SHP77 treated with DMSO at 0.1 percent for 48 hours (cell line): Measurements from ENCODE around the gene COL26A1.
"Not testable (repeated sequence)": the region's sequence is repeated elsewhere in the genome, so short reads cannot be mapped to it uniquely, and the experiment has no call there.

Source experiments
- DNase-seq: peaks from one replicate; lab custom pipeline; 2025; lab: John Stamatoyannopoulos, UW

COL26A1 gene

GRCh38 chr7:101402835-101403234 lies 40.2 kb downstream of the COL26A1 start:
- no peak for DNase-seq

DNA sequence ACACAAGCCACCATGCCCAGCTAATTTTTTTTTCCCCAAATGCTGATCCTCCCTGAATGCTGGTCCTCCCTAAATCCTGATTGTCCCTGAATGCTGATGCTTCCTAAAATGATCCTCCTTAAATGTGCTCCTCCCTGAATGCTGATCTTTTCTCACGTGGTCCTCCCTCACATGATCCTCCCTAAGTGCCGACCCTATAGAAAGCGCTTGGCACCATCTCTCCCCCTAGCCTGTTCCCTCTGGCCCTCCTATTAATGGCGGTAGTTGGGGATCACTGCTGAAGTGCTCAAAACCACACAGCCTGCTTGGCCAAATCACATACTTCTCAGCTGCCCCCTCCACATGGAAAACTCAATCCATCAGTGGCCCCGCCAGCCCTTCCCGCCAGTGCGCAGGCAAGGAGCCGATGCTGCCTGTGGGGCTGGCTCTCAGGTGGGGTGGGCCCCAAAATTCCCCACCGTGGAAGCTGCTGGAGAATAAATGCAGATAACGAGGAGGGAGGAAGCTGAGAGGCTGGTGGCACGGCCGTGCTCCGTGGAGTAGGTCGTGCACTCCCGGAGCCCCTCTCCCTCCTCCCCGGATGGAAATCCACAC lies 42.9 kb downstream of the COL26A1 start:
- no peak for DNase-seq

- no peak for DNase-seq
Observed at GRCh38 chr7:101410743-101411507, 48.2 kb downstream of the COL26A1 start.

- no peak for DNase-seq
Observed at GRCh38 chr7:101411508-101411874, 48.8 kb downstream of the COL26A1 start.

DNA sequence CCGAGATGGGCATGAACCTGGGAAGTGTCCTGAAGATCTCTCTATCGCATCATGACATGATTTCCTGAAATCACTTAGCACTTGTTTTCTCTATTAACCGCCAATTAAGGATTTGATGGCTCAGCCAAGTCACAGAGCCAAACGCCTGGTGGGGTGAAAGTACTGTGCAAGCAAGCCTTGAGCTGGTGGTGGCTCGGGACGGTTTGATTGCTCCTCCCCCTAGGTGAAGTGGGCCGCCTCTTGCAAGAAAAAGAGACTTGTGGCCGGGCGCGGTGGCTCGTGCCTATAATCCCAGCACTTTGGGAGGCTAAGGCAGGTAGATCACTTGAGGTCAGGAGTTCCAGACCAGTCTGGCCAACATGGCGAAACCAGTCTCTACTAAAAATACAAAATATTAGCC lies 50.3 kb downstream of the COL26A1 start:
- no peak for DNase-seq

GRCh38 chr7:101418694-101419093 lies 56.0 kb downstream of the COL26A1 start:
- no peak for DNase-seq

- DNase-seq, result no peak
Observed at GRCh38 chr7:101419831-101420230, 57.2 kb downstream of the COL26A1 start.

GRCh38 chr7:101420436-101420835 lies 57.8 kb downstream of the COL26A1 start:
- no peak for DNase-seq

GRCh38 chr7:101422356-101423195 lies 59.9 kb downstream of the COL26A1 start:
- no peak for DNase-seq

DNA sequence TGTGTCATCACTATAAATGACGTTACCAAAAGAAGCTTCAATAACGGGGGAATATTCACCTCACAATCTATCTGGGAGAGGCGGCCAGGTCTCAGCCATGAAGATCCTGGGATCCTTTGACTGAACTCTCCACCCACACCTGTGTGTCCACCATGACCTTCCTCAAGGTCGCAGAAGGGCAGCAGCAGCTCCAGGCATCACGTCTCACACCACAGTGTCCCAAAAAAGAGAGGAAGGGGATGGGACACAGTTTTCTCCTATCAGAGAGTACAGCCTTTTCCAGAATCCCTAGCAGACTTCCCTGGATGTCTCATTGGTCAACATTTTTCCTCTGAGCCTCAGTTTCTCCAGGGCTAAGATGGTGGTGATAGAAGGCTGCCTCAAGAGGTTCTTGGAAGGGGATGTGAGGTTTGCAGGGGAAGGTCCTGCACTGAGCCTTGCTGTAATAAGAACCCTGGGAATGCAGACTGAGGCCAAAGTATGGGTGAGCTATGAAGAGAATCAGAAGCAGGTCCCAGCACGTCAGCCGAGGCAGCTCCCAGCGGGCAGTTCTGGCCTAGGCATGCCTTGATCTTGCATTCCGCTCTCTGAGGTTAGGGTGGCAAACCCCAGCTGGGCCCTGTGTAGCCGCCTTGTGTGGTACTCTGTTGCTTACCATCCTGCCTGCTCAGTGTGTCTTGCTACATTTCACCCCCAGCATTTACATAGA lies 63.8 kb downstream of the COL26A1 start:
- no peak for DNase-seq

DNA sequence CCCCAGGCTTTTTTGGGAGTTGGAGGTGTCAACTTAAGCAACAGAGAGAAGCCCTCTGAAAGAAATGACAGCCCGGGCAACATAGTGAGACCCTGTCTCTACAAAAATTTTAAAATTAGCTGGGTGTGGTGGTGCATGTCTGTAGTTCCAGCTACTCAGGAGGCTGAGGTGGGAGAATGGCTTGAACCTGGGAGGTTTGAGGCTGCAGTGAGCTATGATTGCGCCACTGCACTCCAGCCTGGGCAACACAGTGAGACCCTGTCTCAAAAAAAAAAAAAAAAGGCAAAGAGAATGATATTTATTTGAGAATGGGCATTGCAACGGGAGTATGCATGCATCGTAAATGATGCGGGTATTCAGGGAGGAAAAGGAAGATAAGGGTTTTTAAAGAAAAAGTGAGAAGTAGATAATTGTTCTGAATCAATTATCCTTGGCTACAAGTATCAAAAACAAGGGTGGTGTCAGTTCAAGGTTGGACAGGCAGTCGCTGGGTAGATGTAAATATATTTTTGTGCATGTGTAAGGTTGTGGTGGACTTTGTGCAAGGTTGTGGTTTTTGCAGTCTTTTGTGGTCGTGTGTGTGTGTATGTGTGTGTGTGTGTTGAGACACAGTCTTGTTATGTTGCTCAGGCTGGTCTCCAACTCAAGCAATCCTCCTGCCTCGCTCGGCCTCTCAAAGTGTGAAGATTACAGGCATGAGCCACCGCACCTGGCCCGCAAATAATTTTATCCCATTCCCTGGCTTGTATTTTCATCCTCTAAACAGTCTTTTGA lies 65.6 kb downstream of the COL26A1 start:
- DNase-seq, result no peak

DNA sequence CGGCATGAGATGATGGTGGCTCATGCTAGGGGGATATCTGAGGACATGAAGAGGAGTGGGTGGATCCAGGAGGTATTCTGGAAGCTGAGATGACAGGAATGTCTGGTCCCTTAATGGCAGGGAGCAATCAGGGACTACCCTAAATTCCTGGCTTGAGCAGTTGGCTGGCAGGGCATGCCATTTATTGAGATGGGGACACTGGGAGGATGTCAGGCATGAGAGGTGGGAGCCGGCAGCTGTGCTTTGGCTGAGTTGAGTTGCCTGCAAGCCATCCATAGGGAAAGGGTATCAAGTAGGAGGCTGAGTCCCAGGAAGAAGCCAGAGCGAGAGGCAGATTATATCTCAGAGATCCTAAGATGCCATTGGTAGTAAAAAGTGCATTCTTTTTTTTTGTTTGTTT lies 69.6 kb downstream of the COL26A1 start:
- DNase-seq, result no peak

DNA sequence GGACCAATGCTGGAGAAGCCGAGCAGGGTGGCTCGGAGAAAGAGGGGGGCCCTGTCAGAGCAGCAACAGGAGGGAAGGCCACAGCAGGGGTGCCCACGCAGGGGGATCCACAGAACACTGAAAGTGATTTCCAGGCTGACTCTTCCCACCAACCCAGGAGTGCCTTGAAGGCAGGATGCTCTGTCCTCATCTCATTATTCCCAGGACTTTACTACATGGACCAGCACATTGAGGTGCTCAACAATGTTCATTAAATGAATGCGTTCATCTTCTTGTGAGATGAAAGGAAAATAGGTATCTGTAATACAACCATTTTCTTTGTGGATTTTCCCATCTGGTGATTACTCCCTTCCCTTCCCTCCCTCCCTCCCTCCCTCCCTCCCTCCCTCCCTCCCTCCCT lies 71.0 kb downstream of the COL26A1 start:
- DNase-seq, result no peak

- not testable (repeated sequence) for DNase-seq
Observed at GRCh38 chr7:101434155-101434554, 71.5 kb downstream of the COL26A1 start.

DNA sequence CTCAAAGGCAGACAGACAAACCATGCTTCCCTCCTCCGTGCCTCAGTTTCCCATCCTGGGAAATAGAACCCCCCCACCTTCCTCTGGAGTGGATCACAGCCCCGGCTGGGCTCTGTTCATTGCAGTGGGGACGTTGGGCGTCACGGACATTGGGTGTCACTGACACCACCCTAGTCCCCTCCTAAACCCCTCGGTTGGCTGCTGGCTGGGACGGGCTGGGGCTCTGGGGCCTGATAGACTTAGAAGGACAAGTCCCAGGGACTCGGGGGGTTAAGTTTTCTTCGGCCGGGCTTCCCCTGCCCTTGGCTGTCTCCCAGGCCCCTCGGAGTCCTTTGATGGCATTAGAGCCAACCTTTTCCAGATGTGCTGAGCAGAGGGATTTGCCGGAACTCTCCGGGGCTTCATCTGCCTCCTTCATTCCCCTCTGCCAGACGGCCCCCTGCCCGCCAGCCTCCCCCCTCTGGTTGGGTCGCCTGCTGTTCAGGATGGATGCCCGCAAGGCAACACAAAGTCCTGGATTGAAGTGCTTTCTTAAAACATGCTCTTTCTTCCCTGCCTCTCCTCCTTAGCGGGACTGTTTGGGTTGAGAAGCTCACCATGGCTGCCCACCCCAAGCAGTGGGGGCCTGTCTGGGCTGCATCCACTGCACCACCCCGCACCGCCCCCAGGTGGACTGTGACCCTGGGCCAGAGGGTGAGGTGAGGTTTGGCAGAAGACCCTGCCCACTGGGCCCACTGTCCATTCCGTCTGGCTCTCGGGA lies 73.0 kb downstream of the COL26A1 start:
- no peak for DNase-seq

- DNase-seq, result no peak
Observed at GRCh38 chr7:101436221-101436735, 73.6 kb downstream of the COL26A1 start.

DNA sequence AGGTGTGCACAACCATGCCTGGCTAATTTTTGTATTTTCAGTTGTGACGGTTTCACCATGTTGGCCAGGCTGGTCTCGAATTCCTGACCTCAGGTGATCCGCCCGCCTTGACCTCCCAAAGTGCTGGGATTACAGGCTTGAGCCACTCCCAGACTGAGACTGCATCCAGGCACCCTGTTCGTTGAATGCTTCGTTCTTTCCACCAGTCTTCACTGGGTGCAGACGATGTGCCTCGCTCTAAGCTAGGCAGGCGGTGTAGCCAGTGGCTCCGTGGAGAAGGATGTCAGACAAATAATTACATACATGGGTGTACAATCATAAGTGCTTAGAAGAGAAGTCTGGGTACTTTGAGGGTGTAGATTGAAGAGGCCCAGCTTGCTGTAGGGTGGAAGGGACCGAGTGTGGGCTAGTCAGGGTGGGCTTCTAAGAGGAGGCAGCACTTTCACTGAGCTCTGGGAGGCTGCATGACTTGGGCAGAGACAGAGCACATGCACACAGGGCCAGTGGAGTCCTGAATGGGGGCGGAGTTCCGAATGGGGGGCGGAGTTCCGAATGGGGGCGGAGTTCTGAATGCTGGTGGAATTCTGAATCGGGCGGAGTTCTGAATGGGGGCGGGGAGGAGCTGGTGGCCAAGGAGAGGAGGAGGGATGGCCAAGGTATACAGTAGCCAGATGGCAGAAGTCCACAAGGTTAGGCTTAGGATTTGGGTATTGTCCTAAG lies 74.3 kb downstream of the COL26A1 start:
- no peak for DNase-seq

- no peak for DNase-seq
Observed at GRCh38 chr7:101441890-101442289, 79.2 kb downstream of the COL26A1 start.

DNA sequence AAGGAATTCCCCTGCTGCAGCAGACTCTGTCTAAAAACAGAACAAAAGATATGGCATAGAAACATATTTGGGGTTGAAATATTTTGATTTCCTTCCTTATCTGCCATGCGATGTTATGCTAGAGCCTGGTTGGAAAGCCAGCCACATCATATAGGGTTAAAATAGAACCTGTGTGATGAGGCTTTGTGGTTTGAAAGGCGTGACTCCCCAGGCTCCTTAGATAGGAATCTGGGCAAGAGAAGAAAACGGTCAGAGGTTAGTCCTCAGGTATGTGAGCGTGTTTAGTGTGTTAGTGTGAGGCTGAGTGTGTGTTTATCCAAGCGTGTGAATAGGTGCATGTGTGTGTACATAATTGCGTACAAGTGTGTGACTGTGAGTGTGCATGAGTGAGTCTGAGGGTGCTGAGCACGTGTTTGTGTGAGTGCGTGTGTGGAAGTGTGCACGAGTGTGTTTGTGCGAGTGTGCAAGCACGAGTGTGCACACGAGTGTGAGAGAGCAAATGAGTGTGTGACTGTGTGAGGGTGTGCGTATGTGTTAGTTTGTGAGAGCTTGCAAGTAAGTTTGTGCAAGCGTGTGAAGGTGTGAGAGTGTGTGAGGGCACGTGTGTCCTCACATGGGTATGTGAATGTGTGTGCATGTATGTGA lies 79.9 kb downstream of the COL26A1 start:
- no peak for DNase-seq
